Measurements from ENCODE around the gene NODAL. TPM values are rescaled to one million over a fixed set of nuclear protein-coding genes. Genes with fewer than 3 reads are reported as not detected.
A peak's percentile ranks its signal among the peaks of the same experiment; 100 is the strongest.

The NODAL gene
- total and polyA plus RNA-seq, 5 donors from 2014 or later = 0.09 to 0.22 (median 0.17) TPM; not detected in 2

DNA sequence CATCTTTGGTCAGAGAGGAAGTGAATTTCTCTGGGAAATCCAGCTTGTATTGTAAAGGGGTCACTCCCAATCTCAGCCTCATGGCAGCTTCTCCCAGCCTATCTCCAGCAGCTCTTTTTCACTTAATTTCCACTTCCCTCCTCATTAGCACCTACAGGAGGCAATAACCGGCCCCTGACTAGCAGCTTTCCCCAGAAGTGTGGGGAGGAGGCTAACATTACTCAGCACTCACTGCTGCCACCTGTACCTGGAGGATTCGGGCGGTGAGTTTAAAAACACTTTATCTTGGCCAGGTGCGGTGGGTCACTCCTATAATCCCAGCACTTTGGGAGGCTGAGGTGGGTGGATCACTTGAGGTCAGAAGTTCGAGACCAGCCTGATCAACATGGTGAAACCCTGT lies 3.8 kb downstream of the NODAL start:
- ATAC-seq (ENCODE audit: low read depth in 2 of 2) = no peak
- H3K36me3 Mint-ChIP-seq = peaks cover 6% of the 10 kb centered on the region

GRCh38 chr10:70435241-70436085 lies 6.0 kb downstream of the NODAL start:
- H3K27me3 ChIP-seq (ENCODE audit: control insufficient read depth, insufficient read depth, low read length) = peaks cover 9% of the 10 kb centered on the region
- Mint-ChIP-seq H3K27ac (peak overlapping the region in 1 of 3 donors; percentile 43), H3K9me3 (no peaks in the 10 kb centered on the region), H3K4me3 (peak overlapping the region in 1 of 4 donors; percentile 27), H3K4me1 (peaks cover 4 to 58% (median 28%) of the 10 kb centered on the region in 4 donors), H3K36me3 (peaks cover 6% of the 10 kb centered on the region), H3K27me3 (peaks cover 22% of the 10 kb centered on the region)
- ATAC-seq (ENCODE audit: low read depth in 2 of 2) (no peak), DNase-seq (no peak)
- H3K36me3 ChIP-seq (ENCODE audit: control insufficient read depth, insufficient read depth, low read length) = no peaks in the 10 kb centered on the region
- peaks cover 38% of the 10 kb centered on the region for H3K4me1 ChIP-seq (ENCODE audit: control insufficient read depth, insufficient read depth, low read length, poor library complexity, severe bottlenecking)
- no peaks in the 10 kb centered on the region for H3K9me3 ChIP-seq (ENCODE audit: control insufficient read depth in 2 of 2, low read length in 2 of 2)
- no peak overlapping the region for H3K4me3 ChIP-seq (ENCODE audit: low read depth, low read length)
- H3K27ac ChIP-seq (ENCODE audit: insufficient read depth, low read length, poor library complexity, severe bottlenecking) = no peak overlapping the region

More for the DNA sequence above, 3.8 kb downstream of the NODAL start:
- Histone ChIP-seq H3K4me1 (ENCODE audit: control insufficient read depth, insufficient read depth, low read length, poor library complexity, severe bottlenecking) (peaks cover 30% of the 10 kb centered on the region), H3K27ac (ENCODE audit: insufficient read depth, low read length, poor library complexity, severe bottlenecking) (no peak overlapping the region), H3K36me3 (ENCODE audit: control insufficient read depth, insufficient read depth, low read length) (no peaks in the 10 kb centered on the region), H3K27me3 (ENCODE audit: control insufficient read depth, insufficient read depth, low read length) (peaks cover 19% of the 10 kb centered on the region), H3K4me3 (ENCODE audit: low read depth, low read length) (no peak overlapping the region), H3K9me3 (ENCODE audit: control insufficient read depth in 2 of 2, low read length in 2 of 2) (no peaks in the 10 kb centered on the region)
- peaks cover 5 to 50% (median 20%) of the 10 kb centered on the region in 4 donors for H3K4me1 Mint-ChIP-seq
- no peak overlapping the region for H3K27ac Mint-ChIP-seq
- H3K4me3 Mint-ChIP-seq = no peak overlapping the region
- H3K9me3 Mint-ChIP-seq = peaks cover 0 to 2% (median 0%) of the 10 kb centered on the region in 7 donors
- no peak for DNase-seq
- H3K27me3 Mint-ChIP-seq = peaks cover 40% of the 10 kb centered on the region

DNA sequence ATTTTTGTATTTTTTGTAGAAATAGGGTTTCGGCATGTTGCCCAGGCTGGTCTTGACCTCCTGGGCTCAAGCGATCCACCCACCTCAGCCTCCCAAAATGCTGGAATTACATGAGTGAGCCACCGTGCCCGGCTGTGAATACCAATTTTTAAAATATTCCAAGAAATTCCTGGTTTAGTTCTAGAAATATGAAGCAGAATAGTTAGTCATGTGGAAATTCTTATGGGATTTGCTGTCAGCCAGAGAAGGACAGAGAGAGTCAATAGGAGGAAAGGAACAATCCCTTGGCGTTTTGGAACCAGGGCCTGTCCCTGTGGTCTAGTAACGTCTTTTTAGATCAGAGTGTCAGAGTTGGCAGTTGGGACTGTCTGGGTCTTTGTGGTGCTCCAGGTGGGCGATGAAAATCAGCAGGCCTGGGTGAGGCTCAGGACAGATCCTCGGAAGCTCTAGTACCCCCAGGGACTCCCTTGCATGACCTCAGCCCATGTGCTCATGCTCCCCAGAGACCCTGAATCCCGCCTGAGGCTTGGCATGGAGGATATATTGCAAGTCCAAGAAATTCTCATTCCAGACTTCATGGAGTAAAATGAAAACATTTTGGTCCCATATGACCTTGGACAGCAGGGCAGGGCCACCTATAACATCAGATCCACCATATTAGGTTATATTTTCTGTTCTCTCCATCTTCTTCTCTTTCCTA lies 7.8 kb downstream of the NODAL start:
- no peak for DNase-seq
- no peaks in the 10 kb centered on the region for H3K9me3 Mint-ChIP-seq
- no peaks in the 10 kb centered on the region for H3K36me3 ChIP-seq (ENCODE audit: control insufficient read depth, insufficient read depth, low read length)
- peaks cover 35% of the 10 kb centered on the region for H3K4me1 ChIP-seq (ENCODE audit: control insufficient read depth, insufficient read depth, low read length, poor library complexity, severe bottlenecking)
- H3K27ac ChIP-seq (ENCODE audit: insufficient read depth, low read length, poor library complexity, severe bottlenecking) = no peak overlapping the region
- peaks cover 4 to 55% (median 28%) of the 10 kb centered on the region in 4 donors for H3K4me1 Mint-ChIP-seq
- peaks cover 6% of the 10 kb centered on the region for H3K36me3 Mint-ChIP-seq
- H3K27me3 ChIP-seq (ENCODE audit: control insufficient read depth, insufficient read depth, low read length) = peaks cover 3% of the 10 kb centered on the region
- no peaks in the 10 kb centered on the region for H3K9me3 ChIP-seq (ENCODE audit: control insufficient read depth in 2 of 2, low read length in 2 of 2)
- H3K4me3 ChIP-seq (ENCODE audit: low read depth, low read length) = peak overlapping the region; percentile 89
- peaks cover 8% of the 10 kb centered on the region for H3K27me3 Mint-ChIP-seq
- H3K4me3 Mint-ChIP-seq = peak overlapping the region in 3 of 4 donors; percentile 60 to 93 (median 85)
- ATAC-seq (ENCODE audit: low read depth in 2 of 2) = no peak
- H3K27ac Mint-ChIP-seq = peak overlapping the region; percentile 32 to 93 (median 42)

DNA sequence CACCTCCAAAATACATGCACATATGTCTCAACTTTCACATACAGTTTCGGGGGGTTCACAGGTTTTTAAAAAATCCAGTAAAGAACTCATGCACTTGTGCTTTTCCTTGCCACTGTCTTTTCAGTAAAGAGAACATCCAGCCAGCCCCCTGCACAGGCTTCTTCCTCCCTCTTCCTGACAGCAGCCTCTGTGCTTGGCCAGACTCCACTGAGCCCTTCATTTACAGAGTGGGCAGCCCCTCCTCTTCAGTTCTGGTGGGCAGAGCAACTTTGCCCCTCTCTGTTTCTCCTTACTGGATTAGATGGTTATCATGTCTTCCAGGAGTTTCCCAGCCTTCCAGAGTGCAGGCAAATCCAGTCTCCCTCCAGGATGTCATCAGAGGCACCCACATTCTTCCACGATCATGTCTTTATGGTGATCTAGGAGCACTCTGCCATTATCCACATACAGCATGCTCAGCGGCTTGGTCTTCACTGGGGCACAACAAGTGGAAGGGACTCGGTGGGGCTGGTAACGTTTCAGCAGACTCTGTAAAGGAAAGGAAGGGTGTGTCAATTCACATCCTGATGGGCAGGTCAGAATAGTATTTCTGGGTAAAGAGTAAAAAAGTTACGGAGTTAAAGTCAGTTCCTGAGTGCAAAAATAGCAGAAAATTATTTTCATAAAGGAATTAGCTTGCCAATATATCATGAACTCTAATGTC lies 8.8 kb downstream of the NODAL start:
- peak in 1 of 3 donors; percentile 83 for DNase-seq

DNA sequence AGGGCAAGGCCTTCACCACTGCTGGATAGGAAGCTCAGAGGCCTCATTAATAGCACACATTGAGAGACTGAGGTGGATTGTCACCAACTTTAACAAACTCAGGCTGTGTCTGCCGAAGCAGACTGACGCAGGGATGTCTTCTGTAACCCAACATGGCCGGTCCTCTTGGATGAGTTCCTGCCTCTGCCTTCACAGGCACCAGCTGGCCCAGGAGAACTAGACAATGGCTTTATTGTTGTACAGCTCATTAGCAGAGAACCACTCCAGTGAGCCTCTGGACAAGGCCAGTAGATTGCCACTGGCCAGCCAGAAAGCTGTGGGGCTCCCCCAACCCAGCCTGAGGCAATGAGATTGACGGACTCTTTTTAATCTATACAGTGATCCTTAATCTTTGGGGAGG lies 9.4 kb downstream of the NODAL start:
- H3K4me3 ChIP-seq (ENCODE audit: low read depth, low read length) = peak overlapping the region; percentile 89

More for the DNA sequence above, 8.8 kb downstream of the NODAL start:
- Histone ChIP-seq H3K27me3 (ENCODE audit: control insufficient read depth, insufficient read depth, low read length) (no peaks in the 10 kb centered on the region), H3K9me3 (ENCODE audit: control insufficient read depth in 2 of 2, low read length in 2 of 2) (no peaks in the 10 kb centered on the region), H3K27ac (ENCODE audit: insufficient read depth, low read length, poor library complexity, severe bottlenecking) (peak overlapping the region; percentile 59), H3K4me3 (ENCODE audit: low read depth, low read length) (peak overlapping the region; percentile 89), H3K4me1 (ENCODE audit: control insufficient read depth, insufficient read depth, low read length, poor library complexity, severe bottlenecking) (peaks cover 35% of the 10 kb centered on the region), H3K36me3 (ENCODE audit: control insufficient read depth, insufficient read depth, low read length) (peaks cover 9% of the 10 kb centered on the region)
- peak overlapping the region; percentile 74 to 93 (median 88) for H3K4me3 Mint-ChIP-seq
- no peaks in the 10 kb centered on the region for H3K9me3 Mint-ChIP-seq
- peaks cover 9% of the 10 kb centered on the region for H3K36me3 Mint-ChIP-seq
- ATAC-seq (ENCODE audit: low read depth in 2 of 2) = peak; percentile 67 to 81
- peak overlapping the region; percentile 88 to 98 (median 94) for H3K27ac Mint-ChIP-seq
- peaks cover 4 to 55% (median 29%) of the 10 kb centered on the region in 4 donors for H3K4me1 Mint-ChIP-seq
- H3K27me3 Mint-ChIP-seq = peaks cover 4% of the 10 kb centered on the region

GRCh38 chr10:70430493-70431445 lies 10.7 kb downstream of the NODAL start:
- Mint-ChIP-seq H3K27ac (peak overlapping the region; percentile 88 to 98 (median 94)), H3K36me3 (peaks cover 9% of the 10 kb centered on the region), H3K4me3 (peak overlapping the region in 1 of 4 donors; percentile 74), H3K27me3 (no peaks in the 10 kb centered on the region), H3K9me3 (no peaks in the 10 kb centered on the region), H3K4me1 (peaks cover 4 to 51% (median 32%) of the 10 kb centered on the region in 4 donors)
- Histone ChIP-seq H3K27me3 (ENCODE audit: control insufficient read depth, insufficient read depth, low read length) (no peaks in the 10 kb centered on the region), H3K27ac (ENCODE audit: insufficient read depth, low read length, poor library complexity, severe bottlenecking) (peak overlapping the region; percentile 31), H3K9me3 (ENCODE audit: control insufficient read depth in 2 of 2, low read length in 2 of 2) (no peaks in the 10 kb centered on the region), H3K36me3 (ENCODE audit: control insufficient read depth, insufficient read depth, low read length) (peaks cover 26% of the 10 kb centered on the region), H3K4me3 (ENCODE audit: low read depth, low read length) (no peak overlapping the region), H3K4me1 (ENCODE audit: control insufficient read depth, insufficient read depth, low read length, poor library complexity, severe bottlenecking) (peaks cover 35% of the 10 kb centered on the region)
- no peak for ATAC-seq (ENCODE audit: low read depth in 2 of 2)
- peak in 1 of 3 donors; percentile 37 for DNase-seq

More for the DNA sequence above, 9.4 kb downstream of the NODAL start:
- peaks cover 16% of the 10 kb centered on the region for H3K36me3 ChIP-seq (ENCODE audit: control insufficient read depth, insufficient read depth, low read length)
- peak overlapping the region; percentile 88 to 98 (median 94) for H3K27ac Mint-ChIP-seq
- H3K27ac ChIP-seq (ENCODE audit: insufficient read depth, low read length, poor library complexity, severe bottlenecking) = peak overlapping the region; percentile 59
- peak in 1 of 3 donors; percentile 18 for DNase-seq
- peaks cover 9% of the 10 kb centered on the region for H3K36me3 Mint-ChIP-seq
- no peak for ATAC-seq (ENCODE audit: low read depth in 2 of 2)
- no peaks in the 10 kb centered on the region for H3K27me3 ChIP-seq (ENCODE audit: control insufficient read depth, insufficient read depth, low read length)
- peaks cover 4 to 55% (median 30%) of the 10 kb centered on the region in 4 donors for H3K4me1 Mint-ChIP-seq
- peak overlapping the region; percentile 74 to 93 (median 88) for H3K4me3 Mint-ChIP-seq
- no peaks in the 10 kb centered on the region for H3K9me3 Mint-ChIP-seq
- peaks cover 3% of the 10 kb centered on the region for H3K27me3 Mint-ChIP-seq
- H3K9me3 ChIP-seq (ENCODE audit: control insufficient read depth in 2 of 2, low read length in 2 of 2) = no peaks in the 10 kb centered on the region
- peaks cover 35% of the 10 kb centered on the region for H3K4me1 ChIP-seq (ENCODE audit: control insufficient read depth, insufficient read depth, low read length, poor library complexity, severe bottlenecking)
